Heart left ventricle (tissue), 16 donors: Measurements from ENCODE around the gene GPR4. TPM values are rescaled to one million over a fixed set of nuclear protein-coding genes. Genes with fewer than 3 reads are reported as not detected.
A peak's percentile ranks its signal among the peaks of the same experiment; 100 is the strongest.

ENCODE experiments used
- ATAC-seq, 4 donors: fragments of 200-7000 bp; cut with Tn5 transposase; one replicate each; pipeline ENCODE4 v1.9.1; 2020 to 2022; ENCODE audit warnings: moderate library complexity in 4 of 4, mild to moderate bottlenecking in 3 of 4, moderate number of reproducible peaks in 1 of 4
- DNase-seq, 5 donors: peaks; one replicate each; pipeline ENCODE4 v3.0.0-alpha.2; 2020
- H3K27ac ChIP-seq, 12 donors: fragments of 200-600 bp; sonication (generic) in 4 of 12; one replicate each; pipeline versions ENCODE4 v1.5.0 to v1.8.0; 2016 to 2022; ENCODE audit warnings: mild to moderate bottlenecking in 2 of 12
- H3K27me3 ChIP-seq, 9 donors: fragments of 200-600 bp; sonication (generic) in 2 of 9; one replicate each; pipeline versions ENCODE4 v1.5.1 to v1.8.0; 2016 to 2022; ENCODE audit warnings: mild to moderate bottlenecking in 3 of 9
- H3K36me3 ChIP-seq, 9 donors: fragments of 200-600 bp; sonication (generic) in 2 of 9; one replicate each; pipeline versions ENCODE4 v1.5.0 to v1.8.0; 2018 to 2022; ENCODE audit warnings: mild to moderate bottlenecking in 2 of 9
- H3K4me1 ChIP-seq, 12 donors: fragments of 200-600 bp; sonication (generic) in 4 of 12; one replicate each; pipeline versions ENCODE4 v1.5.0 to v1.8.0; 2016 to 2022; ENCODE audit warnings: mild to moderate bottlenecking in 3 of 12
- H3K4me3 ChIP-seq, 12 donors: fragments of 200-600 bp; sonication (generic) in 4 of 12; one replicate each; pipeline versions ENCODE4 v1.5.0 to v1.8.0; 2017 to 2022; ENCODE audit warnings: mild to moderate bottlenecking in 9 of 12, moderate library complexity in 4 of 12
- H3K9me3 ChIP-seq, 12 donors: fragments of 200-600 bp; sonication (generic) in 4 of 12; one replicate each; pipeline versions ENCODE4 v1.5.0 to v1.8.0; 2016 to 2022; ENCODE audit warnings: mild to moderate bottlenecking in 1 of 12
- POLR2A ChIP-seq, 2 donors: fragments of 450-650 bp; IDR thresholded peaks; one replicate each; pipeline ENCODE4 v1.6.1; 2017; ENCODE audit warnings: antibody characterized with exemption in 2 of 2, mild to moderate bottlenecking in 2 of 2, moderate library complexity in 2 of 2
- WGBS, 4 donors: extraction: QIAGEN DNeasy Blood & Tissue Kit in 2 of 4; methylation state at CpG; one replicate each; pipeline versions ENCODE4 v1.1.5 to v1.1.7; 2013 to 2018; 5-methylcytosine and 5-hydroxymethylcytosine counted together
- intact Hi-C, 10 donors: fragments of 100-400 bp; cut with DNase I; formaldehyde crosslinking; loops; one replicate each; pipeline versions ENCODE4 v1.11.1 to v1.14.2; 2022
- polyA plus RNA-seq, 2 donors: library from polyadenylated mRNA; stranded (reverse); fragments of 200-250 nt; gene quantifications; one replicate each; pipeline ENCODE4 v1.2.3, GENCODE V29; 2013
- total RNA-seq, 9 donors: library from RNA; depleted of rRNA in 2 of 9; stranded (reverse); fragments of >200 nt in 2 of 9; fragmentation: NEBNext Ultra II Directional in 3 of 9; extraction: Animal tissue kit (Norgen Biotek cat#: 25700) in 3 of 9; gene quantifications; one replicate each; pipeline versions ENCODE4 v1.1.0 to v1.2.4, GENCODE V29; 2016 to 2023
- TF ChIP-seq, protein P1 (sequence below), 12 donors: fragments of 200-600 bp; sonication (generic) in 4 of 12; IDR thresholded peaks; one replicate each; pipeline versions ENCODE4 v1.5.0 to v1.8.0; 2018 to 2022; ENCODE audit warnings: antibody characterized with exemption in 12 of 12, mild to moderate bottlenecking in 5 of 12
- donor health status: ischemic (EF 13 %, LVEDD 7.1; RV severe dilation, severe dysfunction).
- donor health status: healthy with polysubstance abuse.
- donor health status: DM: no; HTN: yes; CAD: no.
- donor health status: DM: no; HTN: no; CAD: no.
- donor health status: ischemic (EF 25% LVEDD 6.9; RV normal size, moderate dysfunction).
- donor health status: ischemic (EF 25% LVEDD 5.7; RV mildly dilated, moderate dysfunction).
- donor health status: healthy.
- donor health status: DM: yes; HTN: yes; CAD: no.
- donor health status: ischemic (EF 35%, LVEDD 5.7; RV mildly dilated, moderate dysfunction).
- donor health status: nonischemic (EF 11% LVEDD 7.7; RV severe dilation, severe dysfunction).
- donor health status: DM: yes; HTN: yes; CAD: no.
- donor health status: PGD.
- donor health status: ischemic (EF 29% LVEDD 5.4; RV normal size, mild dysfunction).
- donor health status: nonischemic (EF 23%, LVEDD 6.1; RV moderate dilation, normal function).

Gene GPR4
- total and polyA plus RNA-seq, 11 donors: 2.7 to 36.0 (median 5.1) TPM

DNA sequence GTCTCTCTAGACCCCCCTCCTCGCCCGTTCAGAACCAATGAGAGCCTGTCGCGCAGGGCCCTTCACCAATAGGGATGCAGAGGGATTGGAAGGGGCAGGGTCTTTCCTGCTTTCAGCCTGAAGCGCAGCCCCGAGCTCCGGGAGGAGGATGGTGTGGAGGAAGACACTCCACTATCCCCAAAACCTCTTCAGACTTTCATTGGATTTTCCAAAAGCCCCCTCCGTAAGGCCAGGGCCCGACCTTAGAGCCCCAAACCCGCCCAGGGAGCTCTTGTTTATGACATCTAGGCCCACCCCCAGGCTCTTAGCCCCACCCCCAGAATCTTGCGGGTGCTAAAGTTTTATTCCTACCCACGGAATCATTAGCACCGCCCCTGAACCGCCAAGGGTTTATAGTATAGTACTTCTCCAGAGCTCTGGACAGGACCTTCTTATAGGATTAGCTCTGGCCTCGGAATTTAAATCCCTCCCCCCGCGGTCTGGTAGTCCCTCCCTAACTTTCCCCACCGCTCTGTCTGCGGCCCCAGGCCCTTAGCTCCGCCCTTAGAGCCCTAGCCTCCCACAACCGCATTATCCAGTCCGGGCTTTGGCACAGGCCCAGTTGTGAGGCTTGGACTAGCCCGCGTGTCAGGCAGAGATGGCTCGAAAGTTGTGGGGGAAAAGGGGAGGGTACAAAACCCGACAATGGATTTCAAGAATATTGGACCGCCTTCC is 43.8 kb upstream of the GPR4 start:
- TF ChIP-seq POLR2A (IDR thresholded peaks at IDR 0.05): peak in 1 of 2 donors; percentile 11
- TF ChIP-seq, protein P1, sequence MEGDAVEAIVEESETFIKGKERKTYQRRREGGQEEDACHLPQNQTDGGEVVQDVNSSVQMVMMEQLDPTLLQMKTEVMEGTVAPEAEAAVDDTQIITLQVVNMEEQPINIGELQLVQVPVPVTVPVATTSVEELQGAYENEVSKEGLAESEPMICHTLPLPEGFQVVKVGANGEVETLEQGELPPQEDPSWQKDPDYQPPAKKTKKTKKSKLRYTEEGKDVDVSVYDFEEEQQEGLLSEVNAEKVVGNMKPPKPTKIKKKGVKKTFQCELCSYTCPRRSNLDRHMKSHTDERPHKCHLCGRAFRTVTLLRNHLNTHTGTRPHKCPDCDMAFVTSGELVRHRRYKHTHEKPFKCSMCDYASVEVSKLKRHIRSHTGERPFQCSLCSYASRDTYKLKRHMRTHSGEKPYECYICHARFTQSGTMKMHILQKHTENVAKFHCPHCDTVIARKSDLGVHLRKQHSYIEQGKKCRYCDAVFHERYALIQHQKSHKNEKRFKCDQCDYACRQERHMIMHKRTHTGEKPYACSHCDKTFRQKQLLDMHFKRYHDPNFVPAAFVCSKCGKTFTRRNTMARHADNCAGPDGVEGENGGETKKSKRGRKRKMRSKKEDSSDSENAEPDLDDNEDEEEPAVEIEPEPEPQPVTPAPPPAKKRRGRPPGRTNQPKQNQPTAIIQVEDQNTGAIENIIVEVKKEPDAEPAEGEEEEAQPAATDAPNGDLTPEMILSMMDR (IDR thresholded peaks at IDR 0.05): no peak
- peak; percentile 78 to 80 (median 78) for ATAC-seq
- intact Hi-C loops: loop anchor here in 9 of 10 donors (10.0 kb wide), 4 partner anchors 61 to 221 kb away; partner anchors contain the start of genes OPA3 (in 5 of the 9), PPM1N (in 2 of the 9), RTN2 (in 2 of the 9) and ERCC1 (in 1 of the 9)
- 1% methylated on average over 23 to 27 of the region's 27 CpGs for WGBS, 4 donors
- peak; percentile 85 to 91 (median 87) for DNase-seq
- no peaks in the 10 kb centered on the region for H3K36me3 ChIP-seq
- peaks cover 0 to 44% (median 32%) of the 10 kb centered on the region in 12 donors for H3K4me1 ChIP-seq
- peaks cover 0 to 16% (median 0%) of the 10 kb centered on the region in 9 donors for H3K27me3 ChIP-seq
- peak overlapping the region; percentile 5 to 85 (median 53) for H3K4me3 ChIP-seq
- H3K27ac ChIP-seq: peak overlapping the region in 9 of 12 donors; percentile 14 to 69 (median 49)
- no peaks in the 10 kb centered on the region for H3K9me3 ChIP-seq

DNA sequence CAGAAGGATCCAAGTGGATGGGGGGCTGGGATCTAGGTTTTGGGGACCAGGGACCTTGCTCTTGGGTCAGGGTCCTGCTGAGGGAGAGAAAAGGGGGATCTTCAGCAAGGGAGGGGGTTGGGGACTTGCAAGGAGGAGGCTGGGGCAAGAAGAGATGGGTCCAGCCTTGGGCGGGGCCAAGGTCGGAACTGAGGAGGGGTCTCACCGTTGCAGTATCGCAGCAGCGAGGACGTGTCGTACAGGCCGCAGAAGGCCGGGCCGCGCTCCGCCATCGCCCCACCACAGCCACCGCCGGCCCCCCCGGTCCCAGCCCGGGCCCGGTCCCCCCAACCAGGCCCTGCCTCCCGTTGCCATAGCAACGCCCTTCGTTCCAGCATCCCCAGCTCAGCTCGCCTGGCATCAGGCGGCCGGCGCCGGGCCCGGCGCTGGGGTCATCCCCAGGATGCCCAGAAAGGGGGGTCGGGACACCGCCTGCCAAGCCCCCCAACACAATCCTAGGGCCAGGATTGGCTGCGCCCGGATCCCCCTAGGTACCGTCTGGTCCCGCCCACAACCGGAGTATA is 43.1 kb upstream of the GPR4 start:
- no peak for DNase-seq
- Histone ChIP-seq H3K4me3 (peak overlapping the region in 10 of 12 donors; percentile 27 to 85 (median 54)), H3K9me3 (no peaks in the 10 kb centered on the region), H3K27me3 (peaks cover 0 to 16% (median 0%) of the 10 kb centered on the region in 9 donors), H3K36me3 (no peaks in the 10 kb centered on the region), H3K27ac (peak overlapping the region in 2 of 12 donors; percentile 21 to 27), H3K4me1 (peaks cover 0 to 50% (median 32%) of the 10 kb centered on the region in 12 donors)
- intact Hi-C loops: loop anchor here in 9 of 10 donors (10.0 kb wide), 4 partner anchors 60 to 220 kb away; partner anchors contain the start of genes OPA3 (in 5 of the 9), PPM1N (in 2 of the 9), RTN2 (in 2 of the 9) and ERCC1 (in 1 of the 9)
- ATAC-seq: no peak
- no peak for TF ChIP-seq POLR2A (IDR thresholded peaks at IDR 0.05)
- TF ChIP-seq, protein P1 (IDR thresholded peaks at IDR 0.05): no peak
- WGBS, 4 donors: 10 to 48% (median 19%) methylated on average over 9 to 35 of the region's 35 CpGs

DNA sequence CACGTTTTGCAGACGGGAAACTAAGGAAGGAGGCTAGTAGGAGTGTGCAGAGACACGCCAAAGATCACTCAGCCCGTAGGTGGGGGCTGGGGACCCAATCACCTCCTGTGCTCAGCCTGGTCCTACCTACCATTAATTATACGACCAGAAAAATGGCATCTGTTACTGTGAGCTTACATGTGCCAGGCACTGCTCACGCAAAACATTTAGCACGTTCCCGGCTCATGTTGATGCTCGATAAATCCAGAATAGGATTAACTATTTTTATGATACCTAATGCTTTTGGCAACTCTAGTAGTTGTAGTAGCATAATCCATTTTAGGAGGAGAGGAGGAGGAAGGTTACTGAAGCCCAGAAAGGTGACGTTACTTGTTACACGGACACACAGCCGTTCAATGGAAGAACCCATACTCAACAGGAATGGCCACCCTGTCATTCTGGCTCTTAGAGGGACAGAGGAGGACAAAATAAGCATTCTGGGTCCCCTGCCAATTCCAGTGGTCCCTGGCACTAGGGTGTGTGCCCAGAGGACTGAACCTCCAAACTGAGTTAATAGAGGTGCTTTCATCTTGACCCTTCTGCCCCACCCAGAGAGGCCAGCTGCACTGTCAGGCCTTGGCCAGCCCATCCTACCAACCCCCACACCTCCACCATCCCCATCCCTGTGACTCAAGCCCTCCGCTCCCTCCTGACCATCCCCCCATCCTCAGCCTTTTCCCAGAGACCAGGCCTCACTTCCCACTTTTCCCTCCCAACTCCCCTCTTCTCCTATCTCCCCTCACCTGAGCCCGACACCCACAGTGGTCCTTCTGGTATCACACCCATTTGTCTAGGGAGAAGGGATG is 42.1 kb upstream of the GPR4 start:
- H3K36me3 ChIP-seq: no peaks in the 10 kb centered on the region
- H3K27ac ChIP-seq: no peak overlapping the region
- TF ChIP-seq, protein P1 (IDR thresholded peaks at IDR 0.05): no peak
- TF ChIP-seq POLR2A (IDR thresholded peaks at IDR 0.05): no peak
- intact Hi-C loops: loop anchor here (1.0 to 10.0 kb wide), 15 partner anchors 37 to 219 kb away; partner anchors contain the start of genes OPA3 (in 5 of the 10), PPM1N (in 2 of the 10), RTN2 (in 2 of the 10) and VASP (in 2 of the 10)
- peaks cover 0 to 59% (median 32%) of the 10 kb centered on the region in 12 donors for H3K4me1 ChIP-seq
- no peaks in the 10 kb centered on the region for H3K9me3 ChIP-seq
- H3K4me3 ChIP-seq: no peak overlapping the region
- H3K27me3 ChIP-seq: peaks cover 0 to 16% (median 0%) of the 10 kb centered on the region in 9 donors
- ATAC-seq (no peak), DNase-seq (no peak)
- WGBS, 4 donors: 54 to 61% (median 55%) methylated on average over 14 of the region's 14 CpGs
